Loucy (cell line): Measurements from ENCODE around the gene MOCS2.

Experiments
- CTCF ChIP-seq: fragments of 200-600 bp; sonication (generic); conservative IDR thresholded peaks from 2 replicates; pipeline ENCODE4 v1.5.1; 2014; ENCODE audit warnings: mild to moderate bottlenecking, antibody characterized with exemption, low read length
- EZH2phosphoT487 ChIP-seq: fragments of 200-600 bp; IDR thresholded peaks from 2 replicates; pipeline ENCODE4 v1.6.1; 2018; ENCODE audit warnings: antibody characterized with exemption, mild to moderate bottlenecking, moderate library complexity, borderline replicate concordance

- TF ChIP-seq CTCF (no peak), EZH2phosphoT487 (no peak)
These were observed 24.9 kb downstream of the MOCS2 start for GRCh38 chr5:53084546-53085255.
